Measurements from ENCODE around the gene SLCO2A1. TPM values are rescaled to one million over a fixed set of nuclear protein-coding genes. Genes with fewer than 3 reads are reported as not detected.
A peak's percentile ranks its signal among the peaks of the same experiment; 100 is the strongest.

SLCO2A1 gene
- total and polyA plus RNA-seq, 2 experiments from 2014 or later, result 0.31 to 1.0 TPM

DNA sequence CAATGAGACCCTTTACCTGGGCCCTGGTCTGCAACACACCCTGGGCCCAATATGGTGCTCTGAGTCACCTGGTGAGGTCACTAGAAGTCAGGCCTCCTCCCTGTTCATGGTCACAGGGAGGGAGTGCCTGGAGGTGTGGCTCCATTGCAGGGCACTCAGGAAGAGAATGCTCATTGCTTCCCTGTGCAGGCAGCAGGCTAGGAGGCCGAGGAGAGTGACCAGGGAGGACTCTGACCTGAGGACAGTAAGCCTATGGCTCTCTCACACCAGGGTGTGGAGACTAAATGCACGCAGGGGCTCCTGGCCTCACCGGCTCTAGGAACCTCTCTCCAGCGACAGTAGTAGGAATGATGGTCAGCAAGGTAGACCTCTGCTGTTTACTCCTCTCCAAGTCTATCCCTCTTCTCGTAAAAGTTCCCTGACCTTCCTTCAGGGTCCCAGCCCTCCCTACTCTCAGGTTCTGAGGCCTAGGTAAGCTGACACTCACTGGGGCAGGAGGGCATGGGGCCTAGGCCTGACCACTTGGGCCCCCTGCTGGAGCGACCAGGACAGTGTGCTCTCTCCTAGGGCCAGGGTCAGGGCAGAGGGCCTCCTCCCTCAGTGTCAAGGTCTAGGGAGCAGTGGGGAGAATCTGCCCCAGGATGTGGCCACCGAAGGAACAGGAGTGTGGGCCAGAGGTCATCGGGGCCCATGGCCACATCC is 9.6 kb upstream of the SLCO2A1 start:
- Mint-ChIP-seq H3K9me3 (peaks cover 34% of the 10 kb centered on the region), H3K4me3 (no peak overlapping the region), H3K36me3 (ENCODE audit: low read depth) (peaks cover 9% of the 10 kb centered on the region; the same call in 2 of the 3 replicates), H3K27me3 (ENCODE audit: insufficient read depth, low read depth, poor library complexity) (peaks cover 8% of the 10 kb centered on the region), H3K4me1 (peaks cover 4% of the 10 kb centered on the region), H3K27ac (no peak overlapping the region)
- ATAC-seq (peak; percentile 98), DNase-seq (ENCODE audit: low spot score) (peak; percentile 66)
- H3K9me2 ChIP-seq (ENCODE audit: insufficient read depth), result peaks cover 2% of the 10 kb centered on the region; the same call in 1 of the 2 replicates
- no peak overlapping the region for H3K4me2 ChIP-seq
- no peaks in the 10 kb centered on the region for H3K4me1 ChIP-seq (ENCODE audit: insufficient read depth)
- H3K36me3 ChIP-seq (ENCODE audit: insufficient read depth), result peaks cover 5% of the 10 kb centered on the region; the same call in 1 of the 2 replicates
- no peak overlapping the region for H3K27ac ChIP-seq (ENCODE audit: low read depth)
- H3K27me3 ChIP-seq (ENCODE audit: insufficient read depth), result no peaks in the 10 kb centered on the region
- no peaks in the 10 kb centered on the region for H3K79me2 ChIP-seq (replicated peaks; ENCODE audit: insufficient read depth)
- no peaks in the 10 kb centered on the region for H4K20me1 ChIP-seq (replicated peaks; ENCODE audit: insufficient read depth)
- H2AFZ ChIP-seq, result 0 out of 2 replicates have a peak overlapping the region, but pooled peaks have one; percentile 43
- no peak overlapping the region for H3K4me3 ChIP-seq
- TF ChIP-seq, protein P1, sequence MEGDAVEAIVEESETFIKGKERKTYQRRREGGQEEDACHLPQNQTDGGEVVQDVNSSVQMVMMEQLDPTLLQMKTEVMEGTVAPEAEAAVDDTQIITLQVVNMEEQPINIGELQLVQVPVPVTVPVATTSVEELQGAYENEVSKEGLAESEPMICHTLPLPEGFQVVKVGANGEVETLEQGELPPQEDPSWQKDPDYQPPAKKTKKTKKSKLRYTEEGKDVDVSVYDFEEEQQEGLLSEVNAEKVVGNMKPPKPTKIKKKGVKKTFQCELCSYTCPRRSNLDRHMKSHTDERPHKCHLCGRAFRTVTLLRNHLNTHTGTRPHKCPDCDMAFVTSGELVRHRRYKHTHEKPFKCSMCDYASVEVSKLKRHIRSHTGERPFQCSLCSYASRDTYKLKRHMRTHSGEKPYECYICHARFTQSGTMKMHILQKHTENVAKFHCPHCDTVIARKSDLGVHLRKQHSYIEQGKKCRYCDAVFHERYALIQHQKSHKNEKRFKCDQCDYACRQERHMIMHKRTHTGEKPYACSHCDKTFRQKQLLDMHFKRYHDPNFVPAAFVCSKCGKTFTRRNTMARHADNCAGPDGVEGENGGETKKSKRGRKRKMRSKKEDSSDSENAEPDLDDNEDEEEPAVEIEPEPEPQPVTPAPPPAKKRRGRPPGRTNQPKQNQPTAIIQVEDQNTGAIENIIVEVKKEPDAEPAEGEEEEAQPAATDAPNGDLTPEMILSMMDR (conservative IDR thresholded peaks at IDR 0.05; ENCODE audit: low read depth in 2 of 2), result peak; percentile 56 to 90
- TF ChIP-seq, protein P2, sequence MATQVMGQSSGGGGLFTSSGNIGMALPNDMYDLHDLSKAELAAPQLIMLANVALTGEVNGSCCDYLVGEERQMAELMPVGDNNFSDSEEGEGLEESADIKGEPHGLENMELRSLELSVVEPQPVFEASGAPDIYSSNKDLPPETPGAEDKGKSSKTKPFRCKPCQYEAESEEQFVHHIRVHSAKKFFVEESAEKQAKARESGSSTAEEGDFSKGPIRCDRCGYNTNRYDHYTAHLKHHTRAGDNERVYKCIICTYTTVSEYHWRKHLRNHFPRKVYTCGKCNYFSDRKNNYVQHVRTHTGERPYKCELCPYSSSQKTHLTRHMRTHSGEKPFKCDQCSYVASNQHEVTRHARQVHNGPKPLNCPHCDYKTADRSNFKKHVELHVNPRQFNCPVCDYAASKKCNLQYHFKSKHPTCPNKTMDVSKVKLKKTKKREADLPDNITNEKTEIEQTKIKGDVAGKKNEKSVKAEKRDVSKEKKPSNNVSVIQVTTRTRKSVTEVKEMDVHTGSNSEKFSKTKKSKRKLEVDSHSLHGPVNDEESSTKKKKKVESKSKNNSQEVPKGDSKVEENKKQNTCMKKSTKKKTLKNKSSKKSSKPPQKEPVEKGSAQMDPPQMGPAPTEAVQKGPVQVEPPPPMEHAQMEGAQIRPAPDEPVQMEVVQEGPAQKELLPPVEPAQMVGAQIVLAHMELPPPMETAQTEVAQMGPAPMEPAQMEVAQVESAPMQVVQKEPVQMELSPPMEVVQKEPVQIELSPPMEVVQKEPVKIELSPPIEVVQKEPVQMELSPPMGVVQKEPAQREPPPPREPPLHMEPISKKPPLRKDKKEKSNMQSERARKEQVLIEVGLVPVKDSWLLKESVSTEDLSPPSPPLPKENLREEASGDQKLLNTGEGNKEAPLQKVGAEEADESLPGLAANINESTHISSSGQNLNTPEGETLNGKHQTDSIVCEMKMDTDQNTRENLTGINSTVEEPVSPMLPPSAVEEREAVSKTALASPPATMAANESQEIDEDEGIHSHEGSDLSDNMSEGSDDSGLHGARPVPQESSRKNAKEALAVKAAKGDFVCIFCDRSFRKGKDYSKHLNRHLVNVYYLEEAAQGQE (IDR thresholded peaks at IDR 0.05; ENCODE audit: unreplicated experiment), result no peak
- no peak for TF ChIP-seq POLR2AphosphoS5 (IDR thresholded peaks at IDR 0.05; ENCODE audit: low read depth)
- H3F3A ChIP-seq (replicated peaks; ENCODE audit: low read depth), result no peaks in the 10 kb centered on the region

DNA sequence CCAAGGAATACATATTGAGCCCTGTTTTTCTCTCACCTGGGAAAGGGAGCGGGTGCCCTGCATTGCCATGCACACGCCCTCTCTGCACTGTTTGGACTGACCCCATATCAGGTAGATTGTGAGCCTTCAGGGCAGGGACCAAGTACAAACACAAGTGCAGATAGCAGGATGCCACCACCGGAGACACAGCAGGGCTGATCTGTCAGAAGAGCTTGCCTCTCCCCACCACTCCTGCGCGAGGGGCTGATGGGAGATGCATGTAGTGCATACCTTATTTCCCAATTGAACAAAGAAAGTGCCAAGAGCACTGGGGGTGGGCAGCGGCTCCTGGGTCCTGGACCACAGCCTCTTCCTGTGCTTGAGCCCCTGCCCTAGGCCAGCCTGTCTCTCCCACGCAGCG is 9.0 kb upstream of the SLCO2A1 start:
- no peaks in the 10 kb centered on the region for H3K27me3 ChIP-seq (ENCODE audit: insufficient read depth)
- no peaks in the 10 kb centered on the region for H3K79me2 ChIP-seq (replicated peaks; ENCODE audit: insufficient read depth)
- peaks cover 8% of the 10 kb centered on the region for H3K27me3 Mint-ChIP-seq (ENCODE audit: insufficient read depth, low read depth, poor library complexity)
- H3K4me2 ChIP-seq, result no peak overlapping the region
- H3K4me1 ChIP-seq (ENCODE audit: insufficient read depth), result no peaks in the 10 kb centered on the region
- DNase-seq (ENCODE audit: low spot score) (no peak), ATAC-seq (no peak; the same call in 2 of the 3 replicates)
- H3K4me1 Mint-ChIP-seq, result peaks cover 4% of the 10 kb centered on the region
- no peaks in the 10 kb centered on the region for H4K20me1 ChIP-seq (replicated peaks; ENCODE audit: insufficient read depth)
- peaks cover 9% of the 10 kb centered on the region; the same call in 2 of the 3 replicates for H3K36me3 Mint-ChIP-seq (ENCODE audit: low read depth)
- H3K9me2 ChIP-seq (ENCODE audit: insufficient read depth), result peaks cover 2% of the 10 kb centered on the region; the same call in 1 of the 2 replicates
- H3K27ac ChIP-seq (ENCODE audit: low read depth), result no peak overlapping the region
- no peak overlapping the region for H3K4me3 Mint-ChIP-seq
- H3K4me3 ChIP-seq, result no peak overlapping the region
- 0 out of 2 replicates have a peak overlapping the region, but pooled peaks have one; percentile 43 for H2AFZ ChIP-seq
- no peak for TF ChIP-seq EZH2phosphoT487 (IDR thresholded peaks at IDR 0.05; ENCODE audit: unreplicated experiment)
- TF ChIP-seq, protein P1 (conservative IDR thresholded peaks at IDR 0.05; ENCODE audit: low read depth in 2 of 2), result no peak
- H3K27ac Mint-ChIP-seq, result no peak overlapping the region
- H3K36me3 ChIP-seq (ENCODE audit: insufficient read depth), result 0 out of 2 replicates have a peak, but pooled peaks cover 3% of the 10 kb centered on the region
- no peaks in the 10 kb centered on the region for H3F3A ChIP-seq (replicated peaks; ENCODE audit: low read depth)
- H3K9me3 Mint-ChIP-seq, result peaks cover 30% of the 10 kb centered on the region

All from GM23338 (cell line).